PC-3 (cell line): ENCODE results near the gene MTA1. TPM values are rescaled to one million over a fixed set of nuclear protein-coding genes. Genes with fewer than 3 reads are reported as not detected.

Source experiments
- ATAC-seq: fragments of 200-7000 bp; cut with Tn5 transposase; 2 replicates; pipeline ENCODE4 v1.9.1; 2020; ENCODE audit warnings: mild to moderate bottlenecking, moderate library complexity
- BruUV-seq: library from RNA; stranded (reverse); fragments of 400-500 nt; replicated peaks from 2 replicates; lab custom pipeline; 2021; lab: Mats Ljungman, UMichigan
- CTCF ChIA-PET: fragments of 300-600 bp; sonication (Branson Sonifier 250); formaldehyde crosslinking; loops from one replicate; lab custom pipeline; 2022; ENCODE audit warnings: antibody characterized with exemption; lab: Charles Lee
- POLR2A ChIA-PET: fragments of 300-600 bp; sonication (Branson Sonifier 250); formaldehyde crosslinking; loops from one replicate; lab custom pipeline; 2022; ENCODE audit warnings: antibody characterized with exemption; ENCODE audit not compliant: unreplicated experiment; lab: Charles Lee
- DNase-seq: peaks from one replicate; pipeline ENCODE4 v3.0.0-alpha.2; 2015
- H2AFZ ChIP-seq: fragments of 300-600 bp; sonication (generic); 2 replicates; pipeline ENCODE4 v1.6.0; 2016; ENCODE audit warnings: antibody characterized with exemption, low read length
- H3F3A ChIP-seq: fragments of 300-600 bp; sonication (generic); one replicate; pipeline ENCODE4 v1.6.0; 2017; ENCODE audit warnings: antibody characterized with exemption, low read length, control low read depth, mild to moderate bottlenecking; ENCODE audit not compliant: unreplicated experiment
- H3K27ac ChIP-seq: fragments of 300-600 bp; sonication (generic); 2 replicates; pipeline ENCODE4 v1.5.1; 2016; ENCODE audit warnings: mild to moderate bottlenecking, low read length
- H3K27me3 ChIP-seq: fragments of 300-600 bp; sonication (generic); 2 replicates; pipeline ENCODE4 v1.6.1; 2016; ENCODE audit warnings: low read length, mixed read lengths
- H3K36me3 ChIP-seq: fragments of 300-600 bp; sonication (generic); 2 replicates; pipeline ENCODE4 v1.6.1; 2016; ENCODE audit warnings: low read depth, mixed run types, low read length, mixed read lengths
- H3K4me1 ChIP-seq: fragments of 300-600 bp; sonication (generic); 2 replicates; pipeline ENCODE4 v1.5.1; 2016; ENCODE audit warnings: low read length; ENCODE audit not compliant: insufficient read depth
- H3K4me2 ChIP-seq: fragments of 300-600 bp; sonication (generic); 2 replicates; pipeline ENCODE4 v1.6.0; 2016; ENCODE audit warnings: low read length
- H3K4me3 ChIP-seq: fragments of 300-600 bp; sonication (generic); 2 replicates; pipeline ENCODE4 v1.5.1; 2016; ENCODE audit warnings: mild to moderate bottlenecking, low read length, mixed read lengths
- H3K79me2 ChIP-seq: fragments of 300-600 bp; sonication (generic); 2 replicates; pipeline ENCODE4 v1.6.1; 2017; ENCODE audit warnings: low read length, mixed read lengths
- H3K9ac ChIP-seq: fragments of 300-600 bp; sonication (generic); 2 replicates; pipeline ENCODE4 v1.6.0; 2016; ENCODE audit warnings: mild to moderate bottlenecking, low read length
- H3K9me2 ChIP-seq: fragments of 300-600 bp; sonication (generic); replicated peaks from 2 replicates; pipeline ENCODE4 v1.6.1; 2016; ENCODE audit warnings: mixed run types, low read length, mixed read lengths
- H3K9me3 ChIP-seq: fragments of 300-600 bp; sonication (generic); 2 replicates; pipeline ENCODE4 v1.6.1; 2016; ENCODE audit warnings: low read length, mixed read lengths
- H4K20me1 ChIP-seq: fragments of 300-600 bp; sonication (generic); 2 replicates; pipeline ENCODE4 v1.6.1; 2016; ENCODE audit warnings: low read length, mixed read lengths
- CTCF ChIP-seq: fragments of 300-600 bp; sonication (generic); conservative IDR thresholded peaks from 2 replicates; pipeline ENCODE4 v1.5.1; 2017; ENCODE audit warnings: antibody characterized with exemption, low read depth, mild to moderate bottlenecking, low read length
- EZH2 ChIP-seq: fragments of 300-600 bp; sonication (generic); IDR thresholded peaks from one replicate; pipeline ENCODE4 v1.6.1; 2017; ENCODE audit warnings: antibody characterized with exemption, mild to moderate bottlenecking, low read length; ENCODE audit not compliant: unreplicated experiment
- EZH2phosphoT487 ChIP-seq: fragments of 300-600 bp; sonication (generic); IDR thresholded peaks from 2 replicates; pipeline ENCODE4 v1.6.1; 2018; ENCODE audit warnings: mild to moderate bottlenecking, antibody characterized with exemption, low read length, borderline replicate concordance
- intact Hi-C: fragments of 100-400 bp; cut with micrococcal nuclease; formaldehyde crosslinking; loops from 2 replicates; pipeline ENCODE4 v1.9.0; 2023
- total RNA-seq: library from RNA; depleted of rRNA; stranded (reverse); fragments of >200 nt; gene quantifications from 2 replicates; pipeline ENCODE4 v1.2.3, GENCODE V29; 2014

MTA1 gene
- total RNA-seq, 1 experiment from 2014 or later, result 82.3 TPM

DNA sequence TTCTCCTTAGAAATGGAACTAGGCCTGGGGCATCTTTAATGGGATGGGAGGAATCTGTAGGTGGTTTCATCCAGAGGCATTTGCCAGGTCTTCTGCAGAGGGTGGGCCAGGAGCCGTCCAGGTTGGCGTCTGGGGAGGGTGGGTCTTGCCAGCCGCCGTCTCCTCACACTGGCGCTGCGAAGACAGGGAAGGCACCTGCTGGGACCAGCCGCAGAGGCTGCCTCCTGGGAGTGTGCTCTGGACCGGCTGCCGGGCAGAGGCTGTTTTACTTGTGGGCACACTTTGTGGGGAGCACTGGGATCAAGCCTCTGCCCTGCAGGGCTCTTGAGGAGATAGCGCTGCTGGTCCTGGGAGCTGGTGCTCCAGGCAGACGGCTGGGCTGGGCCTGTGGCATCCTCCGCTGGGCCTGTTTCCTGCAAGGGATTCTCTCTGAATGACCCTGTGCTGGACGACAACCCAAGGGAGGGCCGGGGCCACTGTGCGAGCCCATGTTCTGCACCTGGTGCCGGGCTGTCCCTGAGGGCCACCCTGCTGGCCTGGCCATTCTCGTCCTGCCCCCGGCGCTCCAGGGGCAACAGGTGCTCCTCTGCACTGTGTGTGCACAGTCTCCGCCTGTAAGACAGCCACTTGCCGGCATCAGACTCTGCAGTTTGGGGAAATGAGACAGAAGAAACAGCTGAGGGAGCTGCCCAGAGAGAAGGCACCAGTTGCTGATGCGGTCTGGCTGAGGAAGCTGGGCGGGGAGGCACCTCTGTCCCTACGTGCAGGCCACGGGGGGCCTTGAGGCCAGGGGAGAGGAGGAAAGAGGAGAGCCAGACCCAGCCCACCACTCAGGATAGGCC, 31.3 kb upstream of the MTA1 start:
- no peaks in the 10 kb centered on the region for H3F3A ChIP-seq
- POLR2A ChIA-PET, result no interaction called here
- H3K4me1 ChIP-seq, result no peaks in the 10 kb centered on the region
- TF ChIP-seq CTCF (no peak), EZH2 (no peak)
- H2AFZ ChIP-seq, result no peak overlapping the region
- H3K79me2 ChIP-seq, result no peaks in the 10 kb centered on the region
- H3K27ac ChIP-seq, result no peak overlapping the region
- ATAC-seq (no peak), DNase-seq (no peak)
- no peaks in the 10 kb centered on the region for H4K20me1 ChIP-seq
- H3K4me2 ChIP-seq, result no peak overlapping the region
- intact Hi-C loops, result no loop called here
- H3K4me3 ChIP-seq, result no peak overlapping the region
- no peaks in the 10 kb centered on the region for H3K27me3 ChIP-seq
- H3K9ac ChIP-seq, result no peak overlapping the region
- H3K9me3 ChIP-seq, result no peaks in the 10 kb centered on the region
- BruUV-seq, result no TSS peak
- no peaks in the 10 kb centered on the region for H3K36me3 ChIP-seq
- H3K9me2 ChIP-seq, result no peaks in the 10 kb centered on the region
- CTCF ChIA-PET, result no interaction called here

- no peak overlapping the region for H2AFZ ChIP-seq
- ATAC-seq (no peak), DNase-seq (no peak)
- H3K9me2 ChIP-seq, result no peaks in the 10 kb centered on the region
- no peak overlapping the region for H3K4me3 ChIP-seq
- H3F3A ChIP-seq, result no peaks in the 10 kb centered on the region
- H3K36me3 ChIP-seq, result no peaks in the 10 kb centered on the region
- POLR2A ChIA-PET, result no interaction called here
- no peaks in the 10 kb centered on the region for H3K79me2 ChIP-seq
- H3K9me3 ChIP-seq, result no peaks in the 10 kb centered on the region
- BruUV-seq, result no TSS peak
- no peaks in the 10 kb centered on the region for H3K27me3 ChIP-seq
- H3K27ac ChIP-seq, result no peak overlapping the region
- H4K20me1 ChIP-seq, result no peaks in the 10 kb centered on the region
- no peak overlapping the region for H3K9ac ChIP-seq
- CTCF ChIA-PET, result no interaction called here
- H3K4me2 ChIP-seq, result no peak overlapping the region
- intact Hi-C loops, result no loop called here
- TF ChIP-seq EZH2phosphoT487 (no peak), EZH2 (no peak), CTCF (no peak)
- H3K4me1 ChIP-seq, result no peaks in the 10 kb centered on the region
Measured at GRCh38 chr14:105388976-105389375, 30.7 kb upstream of the MTA1 start.

- H3F3A ChIP-seq, result no peaks in the 10 kb centered on the region
- BruUV-seq, result no TSS peak
- no peak overlapping the region for H3K9ac ChIP-seq
- ATAC-seq (no peak), DNase-seq (no peak)
- no peak for TF ChIP-seq EZH2
- TF ChIP-seq CTCF, result no peak
- TF ChIP-seq EZH2phosphoT487, result no peak
- no peaks in the 10 kb centered on the region for H3K27me3 ChIP-seq
- no peak overlapping the region for H3K4me2 ChIP-seq
- H4K20me1 ChIP-seq, result no peaks in the 10 kb centered on the region
- intact Hi-C loops, result no loop called here
- no peak overlapping the region for H3K27ac ChIP-seq
- no peaks in the 10 kb centered on the region for H3K9me2 ChIP-seq
- no peak overlapping the region for H3K4me3 ChIP-seq
- ChIA-PET POLR2A (no interaction called here), CTCF (no interaction called here)
- no peaks in the 10 kb centered on the region for H3K9me3 ChIP-seq
- no peaks in the 10 kb centered on the region for H3K4me1 ChIP-seq
- H3K79me2 ChIP-seq, result no peaks in the 10 kb centered on the region
- H3K36me3 ChIP-seq, result no peaks in the 10 kb centered on the region
- H2AFZ ChIP-seq, result no peak overlapping the region
Measured at GRCh38 chr14:105389534-105389933, 30.1 kb upstream of the MTA1 start.
